Choroid plexus epithelial cell (primary cell): ENCODE data around the gene NDUFS1.
"Not testable (repeated sequence)": the region's sequence is repeated elsewhere in the genome, so short reads cannot be mapped to it uniquely, and the experiment has no call there.

ENCODE experiments used
- DNase-seq: peaks from one replicate; pipeline ENCODE4 v3.0.0-alpha.2; 2010; ENCODE audit warnings: low read depth
- H3K4me3 ChIP-seq: 2 replicates; pipeline ENCODE4 v1.5.1; 2011; ENCODE audit warnings: low read depth, mild to moderate bottlenecking, control low read depth, low read length, moderate library complexity
- TF ChIP-seq, protein P1 (sequence below): conservative IDR thresholded peaks from 2 replicates; pipeline ENCODE4 v1.5.1; 2011; ENCODE audit warnings: low read depth, mild to moderate bottlenecking, control low read depth, inconsistent platforms, low read length, moderate library complexity

Gene NDUFS1

GRCh38 chr2:206159346-206160124, at the start of gene NDUFS1, which contains the start of gene EEF1B2:
Gene NDUFS1 (minus strand): TSS chr2:206159444. CDS start chr2:206153678, 5,766 bp downstream.
Gene EEF1B2 (plus strand): TSS chr2:206159895. CDS start chr2:206159980, 85 bp downstream.
- TF ChIP-seq, protein P1, sequence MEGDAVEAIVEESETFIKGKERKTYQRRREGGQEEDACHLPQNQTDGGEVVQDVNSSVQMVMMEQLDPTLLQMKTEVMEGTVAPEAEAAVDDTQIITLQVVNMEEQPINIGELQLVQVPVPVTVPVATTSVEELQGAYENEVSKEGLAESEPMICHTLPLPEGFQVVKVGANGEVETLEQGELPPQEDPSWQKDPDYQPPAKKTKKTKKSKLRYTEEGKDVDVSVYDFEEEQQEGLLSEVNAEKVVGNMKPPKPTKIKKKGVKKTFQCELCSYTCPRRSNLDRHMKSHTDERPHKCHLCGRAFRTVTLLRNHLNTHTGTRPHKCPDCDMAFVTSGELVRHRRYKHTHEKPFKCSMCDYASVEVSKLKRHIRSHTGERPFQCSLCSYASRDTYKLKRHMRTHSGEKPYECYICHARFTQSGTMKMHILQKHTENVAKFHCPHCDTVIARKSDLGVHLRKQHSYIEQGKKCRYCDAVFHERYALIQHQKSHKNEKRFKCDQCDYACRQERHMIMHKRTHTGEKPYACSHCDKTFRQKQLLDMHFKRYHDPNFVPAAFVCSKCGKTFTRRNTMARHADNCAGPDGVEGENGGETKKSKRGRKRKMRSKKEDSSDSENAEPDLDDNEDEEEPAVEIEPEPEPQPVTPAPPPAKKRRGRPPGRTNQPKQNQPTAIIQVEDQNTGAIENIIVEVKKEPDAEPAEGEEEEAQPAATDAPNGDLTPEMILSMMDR: no peak
- peak; percentile 99 for DNase-seq
- H3K4me3 ChIP-seq: peak within 1 kb of the TSS; percentile 97

DNA sequence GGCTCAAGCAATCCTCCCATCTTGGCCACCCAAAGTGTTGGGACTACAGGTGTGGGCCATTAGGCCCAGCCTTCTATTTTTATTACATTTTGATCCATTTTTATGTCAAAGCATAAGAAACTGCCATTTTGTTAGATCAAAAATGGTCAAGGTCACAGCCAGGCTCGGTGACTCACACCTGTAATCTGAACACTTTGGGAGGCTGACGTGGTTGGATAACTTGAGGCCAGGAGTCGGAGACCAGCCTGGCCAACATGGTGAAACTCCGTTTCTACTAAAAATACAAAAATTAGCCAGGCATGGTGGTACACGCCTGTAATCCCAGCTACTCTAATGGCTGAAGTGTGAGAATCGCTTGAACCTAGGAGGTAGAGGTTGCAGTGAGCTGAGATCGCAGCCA, 49.7 kb upstream of the NDUFS1 start:
- no peak overlapping the region for H3K4me3 ChIP-seq
- DNase-seq: no peak
- TF ChIP-seq, protein P1: no peak

GRCh38 chr2:206207316-206207715, 48.1 kb upstream of the NDUFS1 start:
- H3K4me3 ChIP-seq, DNase-seq: not testable (repeated sequence)

GRCh38 chr2:206204710-206205109, 45.5 kb upstream of the NDUFS1 start:
- no peak overlapping the region for H3K4me3 ChIP-seq
- no peak for DNase-seq
- TF ChIP-seq, protein P1: no peak

GRCh38 chr2:206203331-206203730, 44.1 kb upstream of the NDUFS1 start:
- TF ChIP-seq, protein P1: no peak
- no peak for DNase-seq
- no peak overlapping the region for H3K4me3 ChIP-seq

DNA sequence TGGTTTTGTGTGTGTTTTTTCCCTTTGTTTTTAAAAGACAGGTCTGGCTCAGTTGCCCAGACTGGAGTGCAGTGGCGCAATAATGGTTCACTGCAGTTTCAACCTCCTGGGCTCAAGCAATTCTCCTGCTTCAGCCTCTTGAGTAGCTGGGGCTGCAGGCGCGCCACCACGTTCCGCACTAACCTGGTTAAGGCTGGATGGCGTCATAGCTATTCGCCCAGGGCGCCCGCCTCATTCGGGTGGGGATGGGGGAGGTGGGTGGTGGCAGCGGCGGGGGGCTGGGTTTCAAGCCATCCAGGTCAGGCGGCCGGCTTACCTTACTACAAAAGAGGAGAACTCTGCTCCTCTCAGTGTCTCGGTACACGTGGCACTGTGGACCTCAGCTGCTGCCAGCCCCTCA, 43.2 kb upstream of the NDUFS1 start:
- no peak for DNase-seq
- no peak overlapping the region for H3K4me3 ChIP-seq
- TF ChIP-seq, protein P1: no peak

DNA sequence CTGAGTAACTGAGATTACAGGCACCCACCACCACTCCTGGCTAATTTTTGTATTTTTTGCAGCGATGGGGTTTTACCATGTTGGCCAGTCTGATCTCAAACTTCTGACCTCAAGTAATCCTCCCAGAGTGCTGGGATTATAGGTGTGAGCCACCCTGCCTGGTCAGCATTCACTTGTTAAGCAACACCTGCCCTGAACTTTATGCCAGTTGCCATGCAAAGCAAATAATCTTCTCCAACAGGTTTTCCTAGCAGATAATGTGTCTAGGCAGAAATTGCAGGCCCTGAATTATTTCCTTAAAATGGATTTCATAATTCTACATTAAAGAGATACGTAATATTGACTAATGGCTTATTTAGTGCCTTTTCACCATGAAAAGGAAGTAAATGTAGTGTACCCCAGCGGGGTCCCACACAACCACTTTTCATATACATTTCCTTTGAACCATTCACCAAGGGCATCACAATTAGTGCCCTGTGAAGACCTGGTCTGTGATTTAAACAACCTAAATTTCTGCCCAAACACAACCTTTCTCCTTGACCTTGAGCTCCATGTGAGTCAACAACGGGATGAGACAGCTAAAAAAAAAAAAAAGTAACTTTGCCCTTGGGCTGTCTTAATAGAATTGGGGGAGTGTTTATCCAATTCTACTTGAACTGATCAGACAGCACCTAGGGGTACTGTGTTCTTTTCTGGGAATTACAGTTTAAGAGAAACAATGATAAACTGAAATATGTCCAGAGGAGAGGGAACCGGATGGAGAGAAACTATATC, 42.0 kb upstream of the NDUFS1 start:
- DNase-seq: no peak
- no peak overlapping the region for H3K4me3 ChIP-seq
- TF ChIP-seq, protein P1: no peak
